GM19463 (cell line): ENCODE data around the gene PDS5A.
"Not testable (repeated sequence)": the region's sequence is repeated elsewhere in the genome, so short reads cannot be mapped to it uniquely, and the experiment has no call there.

Source experiments
- ATAC-seq: cut with Tn5 transposase; IDR thresholded peaks from one replicate; pipeline ENCODE4 v1.9.1; 2021; ENCODE audit warnings: mild to moderate bottlenecking, moderate library complexity; ENCODE audit not compliant: unreplicated experiment

The PDS5A gene

DNA sequence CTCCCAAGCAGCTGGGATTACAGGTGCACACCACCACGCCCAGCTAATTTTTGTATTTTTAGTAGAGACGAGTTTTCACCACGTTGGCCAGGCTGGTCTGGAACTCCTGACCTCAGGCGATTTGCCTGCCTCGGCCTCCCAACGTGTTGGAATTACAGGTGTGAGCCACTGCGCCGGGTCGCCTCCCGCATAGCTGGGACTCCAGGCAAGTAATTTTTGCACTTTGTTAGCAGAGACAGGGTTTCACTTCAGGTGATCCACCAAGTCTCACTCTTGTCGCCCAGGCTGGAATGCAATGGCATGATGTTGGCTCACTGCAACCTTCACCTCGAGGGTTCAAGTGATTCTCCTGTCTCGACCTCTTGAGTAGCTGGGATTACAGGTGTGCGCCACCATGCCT, 137.2 kb downstream of the PDS5A start:
- ATAC-seq, result not testable (repeated sequence)

GRCh38 chr4:39840027-39840426, 137.7 kb downstream of the PDS5A start:
- ATAC-seq, result no peak

- ATAC-seq, result not testable (repeated sequence)
Measured at GRCh38 chr4:39838431-39838830, 139.3 kb downstream of the PDS5A start.

DNA sequence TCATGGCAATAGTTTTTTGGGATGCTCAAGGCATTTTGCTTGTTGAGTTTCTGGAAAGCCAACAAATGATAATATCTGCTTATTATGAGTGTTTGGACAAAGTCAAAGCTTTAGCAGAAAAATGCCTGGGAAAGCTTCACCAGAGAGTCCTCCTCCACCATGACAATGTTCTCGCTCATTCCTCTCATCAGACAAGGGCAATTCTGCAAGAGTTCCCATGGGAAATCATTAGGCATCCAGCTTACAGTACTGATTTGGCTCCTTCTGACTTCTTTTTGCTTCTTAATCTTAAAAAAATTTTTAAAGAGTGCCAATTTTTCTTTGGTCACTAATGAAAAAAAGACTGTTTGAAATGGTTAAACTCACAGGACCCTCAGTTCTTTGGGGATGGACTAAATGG, 143.4 kb downstream of the PDS5A start:
- no peak for ATAC-seq

GRCh38 chr4:39825741-39826231, 151.9 kb downstream of the PDS5A start:
- no peak for ATAC-seq

- ATAC-seq, result no peak
Measured at GRCh38 chr4:39825090-39825489, 152.6 kb downstream of the PDS5A start.

- no peak for ATAC-seq
Measured at GRCh38 chr4:39823191-39823590, 154.5 kb downstream of the PDS5A start.

- ATAC-seq, result no peak
Measured at GRCh38 chr4:39822662-39823061, 155.0 kb downstream of the PDS5A start.

GRCh38 chr4:39821951-39822350, 155.8 kb downstream of the PDS5A start:
- no peak for ATAC-seq

- no peak for ATAC-seq
Measured at GRCh38 chr4:39820186-39820585, 157.5 kb downstream of the PDS5A start.

- ATAC-seq, result no peak
Measured at GRCh38 chr4:39818646-39819045, 159.1 kb downstream of the PDS5A start.

- ATAC-seq, result no peak
Measured at GRCh38 chr4:39814403-39815185, 163.1 kb downstream of the PDS5A start.

- not testable (repeated sequence) for ATAC-seq
Measured at GRCh38 chr4:39813761-39814160, 163.9 kb downstream of the PDS5A start.

- not testable (repeated sequence) for ATAC-seq
Measured at GRCh38 chr4:39813033-39813432, 164.7 kb downstream of the PDS5A start.

DNA sequence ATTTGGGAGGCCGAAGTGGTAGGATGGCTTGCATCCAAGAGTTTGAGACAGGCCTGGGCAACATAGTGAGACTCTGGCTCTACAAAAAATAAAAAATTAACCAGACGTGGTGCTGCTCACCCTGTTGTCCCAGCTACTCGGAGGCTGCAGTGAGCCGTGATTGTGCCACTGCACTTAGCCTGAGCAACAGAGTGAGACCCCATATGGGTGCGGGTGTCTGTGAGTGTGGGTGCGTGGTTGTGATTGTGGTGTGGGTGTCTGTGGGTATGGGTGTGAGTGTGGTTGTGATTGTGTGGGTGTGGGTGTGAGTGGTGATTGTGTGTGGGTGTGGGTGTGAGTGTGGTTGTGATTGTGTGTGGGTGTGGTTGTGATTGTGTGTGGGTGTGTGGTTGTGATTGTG, 165.2 kb downstream of the PDS5A start:
- ATAC-seq, result no peak

DNA sequence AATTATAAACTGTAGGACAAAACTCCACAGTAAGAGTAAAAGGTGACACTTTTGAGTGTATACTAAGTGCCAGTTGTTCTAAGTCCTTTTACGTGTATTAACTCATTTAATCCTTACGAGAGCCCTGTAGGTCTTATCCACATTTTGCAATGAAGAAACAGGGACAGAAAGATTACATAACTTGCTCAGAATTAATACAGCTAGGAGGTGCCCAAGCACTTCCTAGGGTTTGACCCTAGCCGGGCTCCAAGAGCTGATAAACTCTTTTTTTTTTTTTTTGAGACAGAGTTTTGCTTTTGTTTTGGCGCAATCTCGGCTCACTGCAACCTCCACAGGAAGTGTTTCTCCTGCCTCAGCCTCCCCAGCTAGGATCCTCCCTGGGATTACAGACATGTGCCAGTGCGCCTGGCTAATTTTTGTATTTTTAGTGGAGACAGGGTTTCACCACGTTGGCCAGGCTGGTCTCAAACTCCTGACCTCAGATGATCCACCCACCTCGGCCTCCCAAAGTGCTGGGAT, 169.4 kb downstream of the PDS5A start:
- ATAC-seq, result no peak

DNA sequence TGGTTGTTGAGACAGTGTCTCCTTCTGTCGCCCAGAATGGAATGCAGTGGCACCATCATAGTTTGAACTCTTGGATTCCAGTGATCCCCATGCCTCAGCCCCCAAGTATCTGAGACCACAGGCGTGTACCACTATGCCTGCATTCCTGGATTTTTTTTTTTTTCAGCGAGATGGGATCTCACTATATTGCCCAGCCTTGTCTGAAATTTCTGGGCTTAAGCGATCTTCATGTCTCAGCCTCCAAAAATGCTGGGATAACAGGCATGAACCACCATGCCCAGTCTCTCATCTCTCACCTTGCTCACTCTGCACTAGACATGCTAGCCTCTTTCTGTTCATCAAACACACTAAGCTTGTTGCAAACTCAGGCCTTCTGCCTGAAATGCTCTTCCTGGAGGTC, 175.7 kb downstream of the PDS5A start:
- ATAC-seq, result no peak

DNA sequence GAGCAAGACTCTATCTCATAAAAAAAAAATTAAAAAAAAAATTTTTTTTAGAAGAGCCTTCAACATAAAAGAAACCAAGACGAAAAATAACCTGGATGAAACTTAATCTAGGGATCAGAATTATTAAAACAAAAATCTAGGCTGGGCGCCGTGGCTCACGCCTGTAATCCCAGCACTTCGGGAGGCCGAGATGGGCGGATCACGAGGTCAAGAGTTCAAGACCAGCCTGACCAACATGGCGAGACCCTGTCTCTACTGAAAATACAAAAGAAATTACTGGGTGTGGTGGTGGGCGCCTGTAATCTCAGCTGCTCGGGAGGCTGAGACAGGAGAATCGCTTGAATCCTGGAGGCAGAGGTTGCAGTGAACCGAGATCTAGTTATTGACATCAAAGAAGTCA, 184.7 kb downstream of the PDS5A start:
- ATAC-seq, result not testable (repeated sequence)

DNA sequence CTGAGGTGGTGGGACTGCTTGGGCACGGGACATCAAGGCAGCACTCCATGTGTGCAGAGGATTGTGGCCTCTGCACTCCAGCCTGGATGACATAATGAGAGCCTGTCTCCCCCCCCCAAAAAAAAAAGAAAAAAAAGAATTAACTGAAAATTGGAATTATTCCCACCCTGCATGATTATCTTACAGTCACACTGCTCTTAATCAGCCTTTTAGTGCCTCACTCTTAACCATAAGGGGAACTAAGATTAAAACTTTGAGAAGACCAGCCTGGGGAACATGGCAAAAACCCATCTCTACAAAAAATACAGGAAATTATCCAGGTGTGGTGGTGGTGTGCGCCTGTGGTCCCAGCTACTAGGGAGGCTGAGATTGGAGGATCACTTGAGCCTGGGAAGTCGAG, 185.2 kb downstream of the PDS5A start:
- no peak for ATAC-seq

DNA sequence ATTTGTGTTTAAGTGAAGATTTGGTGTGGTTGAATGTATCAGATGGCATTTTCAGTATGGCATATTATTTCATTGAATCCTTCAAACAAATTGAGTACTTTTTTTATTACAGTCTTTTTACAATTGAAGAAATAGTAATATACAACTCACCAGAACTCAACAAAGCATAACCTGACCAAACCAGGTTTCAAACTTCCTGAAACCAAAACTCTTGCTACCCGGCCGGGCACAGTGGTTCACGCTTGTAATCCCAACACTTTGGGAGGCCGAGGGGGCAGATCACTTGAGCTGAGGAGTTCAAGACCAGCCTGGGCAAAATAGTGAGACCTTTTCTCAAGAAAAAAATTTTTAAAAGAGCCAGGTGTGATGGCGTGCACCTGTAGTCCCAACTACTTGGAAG, 185.6 kb downstream of the PDS5A start:
- no peak for ATAC-seq

GRCh38 chr4:39786838-39787237, 190.9 kb downstream of the PDS5A start:
- no peak for ATAC-seq

GRCh38 chr4:39785083-39785482, 192.6 kb downstream of the PDS5A start:
- ATAC-seq, result no peak

- ATAC-seq, result not testable (repeated sequence)
Measured at GRCh38 chr4:39781988-39782387, 195.7 kb downstream of the PDS5A start.
